Amygdala (tissue), 56 donors: ENCODE data around the gene GCK.

ENCODE experiments used
- DNase-seq, 56 donors: peaks; one replicate each; lab custom pipeline; 2025; lab: John Stamatoyannopoulos, UW

GCK gene

DNA sequence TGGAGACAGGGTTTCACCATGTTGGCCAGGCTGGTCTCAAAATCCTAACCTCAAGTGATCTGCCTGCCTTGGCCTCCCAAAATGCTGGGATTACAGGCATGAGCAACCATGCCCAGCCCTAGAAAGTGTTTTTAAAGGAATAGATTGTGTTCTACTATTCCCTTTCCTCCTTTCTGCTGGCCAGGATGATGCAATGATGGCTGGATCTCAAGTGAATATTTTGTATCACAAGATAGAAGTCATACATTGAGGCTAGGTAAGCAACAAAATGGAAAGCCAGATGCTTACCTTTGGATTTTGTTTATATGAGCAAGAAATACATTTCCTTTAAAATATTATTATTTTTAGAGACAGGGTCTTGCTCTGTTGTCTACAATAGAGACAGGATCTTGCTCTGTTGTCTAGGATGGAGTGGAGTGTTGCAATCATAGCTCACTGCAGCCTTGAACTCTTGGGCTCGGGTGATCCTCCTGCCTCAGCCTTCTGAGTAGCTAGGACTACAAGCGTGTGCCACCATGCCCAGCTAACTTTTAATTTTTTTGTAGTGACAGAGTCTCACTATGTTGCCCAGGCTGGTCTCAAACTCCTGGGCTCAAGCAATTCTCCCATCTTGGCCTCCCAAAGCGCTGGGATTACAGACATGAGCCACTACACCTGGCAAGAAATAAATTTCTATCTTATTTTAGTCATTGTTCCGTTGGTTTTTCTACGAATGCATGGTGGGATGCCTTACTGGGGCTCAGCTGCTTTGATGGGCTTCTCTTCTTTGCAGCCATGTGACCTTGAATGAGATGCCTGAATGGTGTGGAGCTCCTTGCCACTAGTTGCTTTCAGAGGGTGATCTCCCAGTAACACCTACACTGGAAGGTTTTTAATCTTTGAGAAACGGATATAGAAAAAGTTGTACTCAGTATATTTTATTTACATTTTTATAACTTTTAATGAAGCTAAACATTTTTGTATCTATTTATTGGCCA is 90.9 kb downstream of the GCK start:
- no peak for DNase-seq

DNA sequence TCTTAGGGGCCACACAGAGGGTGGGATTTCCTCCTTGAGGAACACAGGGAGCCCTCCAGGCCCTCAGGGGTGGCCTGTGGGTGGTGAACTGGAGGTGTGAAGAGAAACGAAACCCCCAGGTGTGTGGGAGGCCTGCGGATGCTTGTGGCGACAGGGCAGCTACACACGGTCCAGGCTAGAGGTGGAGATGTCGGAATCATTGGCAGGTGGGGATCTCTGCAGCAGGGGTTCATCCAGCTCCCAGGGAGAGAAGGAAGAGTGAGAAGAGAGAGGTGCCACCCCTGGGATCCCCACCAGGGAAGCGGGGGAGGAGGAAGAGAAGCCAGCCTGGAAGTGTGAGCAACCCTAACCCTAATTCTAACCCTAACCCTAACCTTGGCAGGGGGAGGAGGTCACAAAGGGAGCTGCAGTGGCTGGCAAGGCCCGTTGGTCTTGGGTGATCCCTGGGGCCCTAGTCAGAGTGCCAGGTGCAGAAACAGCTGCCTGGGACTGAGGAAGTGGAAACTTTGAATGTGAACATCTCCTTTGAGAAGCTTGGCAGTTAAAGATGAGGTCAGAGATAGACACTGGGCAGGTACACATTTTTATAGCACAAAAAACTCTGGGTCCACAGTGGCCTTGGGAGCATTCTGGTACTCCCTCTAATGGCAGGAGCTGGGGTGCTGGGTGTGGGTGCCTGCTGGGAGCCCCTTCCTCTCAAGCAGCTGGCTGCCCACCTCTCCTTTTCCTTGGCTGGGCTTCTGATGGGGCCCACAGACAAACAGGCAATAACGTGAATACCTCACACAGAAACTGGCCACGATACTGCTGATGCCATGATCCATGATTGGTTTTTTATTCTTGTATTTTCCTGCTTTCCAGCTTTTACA is 91.9 kb downstream of the GCK start:
- no peak for DNase-seq

DNA sequence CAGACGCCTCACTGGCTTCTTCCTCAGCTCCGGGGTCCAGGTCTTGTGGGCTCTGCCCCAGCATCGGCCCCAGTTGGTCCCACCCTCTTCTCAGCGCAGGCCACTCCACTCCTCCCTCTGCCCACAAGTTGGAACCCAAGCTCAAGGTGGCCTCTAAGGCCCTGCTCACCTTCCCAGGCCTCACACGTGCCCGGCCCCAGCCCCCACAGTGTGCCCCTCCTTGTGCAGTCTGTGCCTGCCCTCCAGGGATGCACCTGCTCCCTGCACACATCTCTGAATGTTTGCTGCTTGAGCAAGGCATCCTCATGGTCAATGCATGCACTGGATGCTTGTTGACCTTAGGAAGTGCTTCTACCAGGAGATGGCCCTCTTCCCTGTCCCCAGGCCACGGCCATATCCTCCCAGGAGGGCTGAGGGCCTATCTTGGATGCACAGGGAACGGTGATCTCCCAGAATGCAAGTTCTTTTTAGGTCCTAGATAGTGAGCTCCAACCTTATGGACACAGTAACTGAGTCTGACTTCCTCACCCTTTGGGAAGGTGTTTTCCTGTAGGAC is 92.8 kb downstream of the GCK start:
- DNase-seq = no peak

DNA sequence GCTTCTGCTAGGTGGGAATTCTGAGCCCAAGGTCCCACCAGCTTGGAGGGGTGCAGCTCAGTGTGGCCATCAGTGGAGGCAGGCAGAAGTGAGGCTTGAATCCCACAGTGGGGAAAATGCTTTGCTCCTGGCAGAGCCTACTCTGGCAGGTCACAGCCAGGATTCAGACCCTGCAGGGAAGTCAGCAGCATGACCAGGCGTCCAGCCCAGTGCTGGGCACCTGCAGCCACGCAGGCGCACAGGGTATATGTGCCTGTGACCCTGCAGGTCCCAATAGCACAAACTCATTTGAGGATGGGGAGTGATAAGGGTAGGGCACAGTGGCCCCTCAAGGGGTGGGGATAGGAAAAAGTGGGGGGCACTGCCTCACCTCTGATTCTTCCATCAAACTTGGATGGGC is 93.5 kb downstream of the GCK start:
- no peak for DNase-seq

DNA sequence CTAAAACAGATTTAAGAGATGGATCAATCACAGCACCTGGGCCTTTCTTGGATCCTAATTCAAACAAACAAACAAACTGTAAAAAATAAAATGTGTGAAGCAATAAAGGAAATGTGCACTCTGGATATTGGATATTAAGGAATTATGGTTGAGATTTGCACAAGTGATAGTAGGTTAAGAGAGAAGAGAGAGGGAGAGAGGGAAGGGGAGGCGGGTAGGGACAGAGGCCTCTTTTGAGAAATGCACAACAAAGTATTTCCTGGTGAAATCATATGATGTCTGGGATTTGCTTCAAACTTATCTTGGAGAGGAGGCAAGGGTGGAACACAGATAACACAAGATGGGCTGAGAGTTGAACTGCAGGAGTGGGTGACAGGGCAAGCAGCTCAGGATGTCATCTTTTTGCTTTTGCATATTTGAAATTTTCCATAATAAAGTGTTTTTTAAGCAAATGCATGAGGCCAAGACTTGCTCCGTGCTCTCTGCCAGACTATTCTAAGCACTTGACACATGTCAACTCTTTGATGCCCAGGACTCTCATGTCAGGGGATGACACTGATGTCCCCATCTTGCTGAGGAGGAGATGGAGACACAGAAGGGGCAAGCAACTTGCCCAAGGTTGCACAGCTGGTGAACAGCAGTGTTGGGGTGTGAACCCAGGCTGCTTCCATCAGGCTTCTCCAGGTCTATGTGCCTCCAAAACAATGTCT is 94.2 kb downstream of the GCK start:
- no peak for DNase-seq

DNA sequence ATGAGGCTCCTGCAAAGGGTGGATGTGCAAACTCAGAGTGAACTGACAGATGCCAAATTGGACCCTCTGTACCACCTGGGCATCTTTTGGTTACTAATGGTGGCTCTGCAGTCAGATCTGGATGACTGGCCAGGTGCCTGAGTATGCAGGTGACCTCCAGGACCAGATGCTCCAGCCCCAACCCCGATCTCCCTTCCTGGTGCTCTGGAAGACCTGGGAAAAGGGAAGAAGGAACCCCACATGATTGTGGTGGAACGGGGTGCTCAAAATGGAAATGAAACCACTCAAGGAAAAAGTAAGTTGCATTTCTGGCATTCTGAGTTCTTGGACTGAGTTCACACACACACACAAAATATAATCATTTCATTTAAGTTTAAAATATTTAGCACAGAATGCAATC is 94.9 kb downstream of the GCK start:
- no peak for DNase-seq
